Measurements from ENCODE around the gene ATP2C1. TPM values are rescaled to one million over a fixed set of nuclear protein-coding genes. Genes with fewer than 3 reads are reported as not detected.
"Not testable (repeated sequence)": the region's sequence is repeated elsewhere in the genome, so short reads cannot be mapped to it uniquely, and the experiment has no call there.

The ATP2C1 gene
- total and polyA plus RNA-seq, 4 donors: 21.8 to 67.5 (median 43.3) TPM

DNA sequence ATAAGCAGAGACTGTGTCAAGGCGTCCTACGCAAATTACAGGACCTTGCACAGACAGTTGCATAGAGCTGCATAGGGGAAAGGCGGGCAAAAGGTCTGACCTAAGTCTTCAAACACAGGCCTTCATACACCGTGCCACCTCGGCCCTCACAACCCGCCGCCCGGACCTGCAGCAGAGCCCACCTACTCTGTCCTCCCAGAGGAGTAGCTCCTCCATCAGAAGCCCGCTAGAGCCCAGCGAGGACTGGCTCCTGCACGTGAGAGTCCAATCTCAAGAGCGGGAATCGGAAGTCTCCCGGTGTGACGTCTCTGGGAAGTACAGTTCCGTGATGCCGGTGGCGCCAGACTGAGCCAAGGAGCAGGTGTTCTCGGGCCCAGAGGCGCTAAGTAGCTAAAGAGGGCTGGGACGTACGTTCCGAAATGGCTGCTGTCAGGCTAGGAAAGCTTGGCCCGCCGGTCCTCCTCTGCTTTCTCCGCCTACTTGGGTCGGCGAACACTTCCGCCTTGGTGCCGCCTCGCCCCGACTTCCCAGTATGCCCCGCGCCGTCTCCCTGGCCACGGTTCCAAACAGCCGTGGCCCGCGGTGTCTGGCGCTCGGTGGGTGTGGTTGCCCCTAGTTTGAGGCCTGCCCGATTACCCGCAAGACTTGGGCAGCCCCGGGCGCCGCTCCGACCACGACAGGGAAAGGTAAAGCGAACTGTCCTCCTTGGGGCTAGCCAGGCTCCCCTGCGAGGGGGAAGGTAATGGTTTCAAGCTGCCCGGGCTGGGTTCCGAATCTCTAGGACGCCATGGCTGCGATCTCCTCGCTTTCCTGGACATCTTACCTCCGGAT is 132.7 kb downstream of the ATP2C1 start, which contains the start of the genes ASTE1 and NEK11:
TSS of gene ASTE1 (minus strand) at position 505 of the 831 bp plus-strand sequence. CDS start 1,519 bp downstream, outside the sequence.
TSS of gene NEK11 (plus strand) at position 557 of the 831 bp plus-strand sequence. CDS start 2,832 bp downstream, outside the sequence.
- peak within 1 kb of the TSS; percentile 69 to 83 for H3K4me3 ChIP-seq (ENCODE audit: low read length in 2 of 2)
- ATAC-seq (ENCODE audit: low FRiP score) (peak; percentile 98), DNase-seq (peak; percentile 95 to 97)
- 0 to 1% methylated on average over 56 of the region's 56 CpGs for WGBS, 2 donors
- H3K27ac ChIP-seq (ENCODE audit: low read depth in 1 of 2, low read length in 2 of 2): peak within 1 kb of the TSS in 1 of 2 donors; percentile 56
- no peaks in the 10 kb centered on the region for H3K27me3 ChIP-seq (ENCODE audit: control insufficient read depth in 1 of 2, insufficient read depth in 2 of 2, low read length in 1 of 2)
- peaks cover 4 to 6% of the 10 kb centered on the region in 2 donors for H3K4me1 ChIP-seq (ENCODE audit: control insufficient read depth in 1 of 2, insufficient read depth in 2 of 2, low read length in 2 of 2)
- no peaks in the 10 kb centered on the region for H3K9me3 ChIP-seq (ENCODE audit: control insufficient read depth, low read length)
- peaks cover 0 to 2% of the 10 kb centered on the region in 2 donors for H3K36me3 ChIP-seq (ENCODE audit: control insufficient read depth in 1 of 2, insufficient read depth in 2 of 2, low read length in 1 of 2)
- intact Hi-C loops (cut with DNase I): loop anchor here in 1 of 2 donors (10.0 kb wide), 1 partner anchor 132 kb away; the partner anchor contains the start of gene ATP2C1

DNA sequence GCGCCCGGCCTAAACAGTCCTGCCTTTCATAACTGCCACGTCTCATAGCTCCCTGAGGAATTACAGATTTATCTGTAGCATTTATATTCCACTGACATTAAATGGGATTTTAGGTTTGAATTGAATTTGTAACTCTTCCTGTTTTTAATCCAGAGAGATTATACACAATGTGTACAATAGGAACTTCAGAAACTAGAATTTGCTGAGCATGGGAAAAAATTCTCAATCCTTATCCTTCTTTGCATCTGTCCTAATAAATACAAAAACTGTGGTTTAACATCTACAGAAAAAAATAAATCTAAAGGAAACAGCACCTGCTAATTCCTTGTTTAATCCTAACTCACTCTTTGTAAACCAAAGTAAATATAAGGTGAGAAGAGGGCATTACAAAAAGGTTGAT is 135.0 kb downstream of the ATP2C1 start:
- WGBS, 2 donors: 91% methylated on average over 3 of the region's 3 CpGs
- intact Hi-C loops (cut with DNase I): loop anchor here in 1 of 2 donors (10.0 kb wide), 1 partner anchor 134 kb away; the partner anchor contains the start of gene ATP2C1
- ATAC-seq (ENCODE audit: low FRiP score): no peak

DNA sequence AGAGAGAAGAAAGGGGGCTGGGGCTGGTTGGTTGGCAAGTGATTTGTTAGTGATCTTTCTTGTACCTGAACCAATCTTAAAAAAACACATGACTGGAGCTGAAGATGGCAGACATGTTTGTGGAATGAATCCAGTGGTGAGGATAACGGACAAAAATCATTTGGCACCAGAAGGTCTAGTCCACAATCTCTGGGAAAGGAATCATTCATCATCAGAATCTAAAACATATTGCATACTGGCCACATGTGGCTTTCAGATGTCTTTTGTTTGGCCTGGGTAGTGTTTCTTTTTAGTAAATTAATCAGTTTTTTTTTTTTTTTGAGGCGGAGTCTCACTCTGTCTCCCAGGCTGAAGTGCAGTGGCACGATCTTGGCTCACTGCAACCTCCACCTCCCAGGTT is 137.8 kb downstream of the ATP2C1 start:
- no peak for ATAC-seq (ENCODE audit: low FRiP score)
- no peak for DNase-seq
- no peak overlapping the region for H3K4me3 ChIP-seq (ENCODE audit: low read length in 2 of 2)
- peaks cover 0 to 2% of the 10 kb centered on the region in 2 donors for H3K4me1 ChIP-seq (ENCODE audit: control insufficient read depth in 1 of 2, insufficient read depth in 2 of 2, low read length in 2 of 2)
- H3K27me3 ChIP-seq (ENCODE audit: control insufficient read depth in 1 of 2, insufficient read depth in 2 of 2, low read length in 1 of 2): no peaks in the 10 kb centered on the region
- no peaks in the 10 kb centered on the region for H3K36me3 ChIP-seq (ENCODE audit: control insufficient read depth in 1 of 2, insufficient read depth in 2 of 2, low read length in 1 of 2)
- H3K27ac ChIP-seq (ENCODE audit: low read depth in 1 of 2, low read length in 2 of 2): no peak overlapping the region
- H3K9me3 ChIP-seq (ENCODE audit: control insufficient read depth, low read length): no peaks in the 10 kb centered on the region
- intact Hi-C loops (cut with DNase I): loop anchor here in 1 of 2 donors (10.0 kb wide), 1 partner anchor 473 kb away; the partner anchor contains the start of gene MRPL3
- 60 to 76% methylated on average over 3 of the region's 3 CpGs for WGBS, 2 donors

More for the DNA sequence above, 135.0 kb downstream of the ATP2C1 start:
- Histone ChIP-seq H3K36me3 (ENCODE audit: control insufficient read depth in 1 of 2, insufficient read depth in 2 of 2, low read length in 1 of 2) (peaks cover 0 to 2% of the 10 kb centered on the region in 2 donors), H3K4me3 (ENCODE audit: low read length in 2 of 2) (no peak overlapping the region), H3K27ac (ENCODE audit: low read depth in 1 of 2, low read length in 2 of 2) (no peak overlapping the region), H3K9me3 (ENCODE audit: control insufficient read depth, low read length) (no peaks in the 10 kb centered on the region), H3K27me3 (ENCODE audit: control insufficient read depth in 1 of 2, insufficient read depth in 2 of 2, low read length in 1 of 2) (no peaks in the 10 kb centered on the region), H3K4me1 (ENCODE audit: control insufficient read depth in 1 of 2, insufficient read depth in 2 of 2, low read length in 2 of 2) (peaks cover 0 to 6% of the 10 kb centered on the region in 2 donors)
- DNase-seq: no peak

DNA sequence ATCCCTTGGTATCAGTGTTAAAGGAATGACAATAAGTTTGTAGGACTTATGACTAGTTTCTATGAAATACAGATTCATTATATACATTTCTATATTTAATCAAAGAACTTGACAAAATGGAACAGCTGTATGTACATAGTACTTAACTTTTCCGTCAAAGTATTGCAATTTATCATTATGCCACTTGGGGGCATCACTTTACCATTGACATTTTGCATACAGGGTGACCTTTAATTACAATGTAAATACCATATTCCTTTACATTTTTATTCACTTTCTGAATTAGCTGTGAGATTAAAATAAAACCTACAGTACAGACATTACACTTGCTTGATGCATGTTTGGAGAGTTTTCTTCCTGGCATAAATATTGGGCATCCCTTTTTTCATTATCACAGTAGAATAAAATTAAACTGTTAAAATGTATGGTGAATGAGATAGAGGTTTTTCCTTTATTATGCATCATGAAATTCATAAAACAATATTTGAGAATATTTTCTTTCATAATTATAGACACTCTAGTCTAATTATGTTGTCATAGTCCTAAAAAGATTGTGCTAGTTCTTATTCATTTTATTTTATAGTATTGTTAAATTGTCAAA is 139.7 kb downstream of the ATP2C1 start:
- no peaks in the 10 kb centered on the region for H3K4me1 ChIP-seq (ENCODE audit: control insufficient read depth in 1 of 2, insufficient read depth in 2 of 2, low read length in 2 of 2)
- ATAC-seq (ENCODE audit: low FRiP score) (no peak), DNase-seq (no peak)
- WGBS, 2 donors: 40 to 44% methylated on average over 1 of the region's 1 CpG
- H3K27me3 ChIP-seq (ENCODE audit: control insufficient read depth in 1 of 2, insufficient read depth in 2 of 2, low read length in 1 of 2): no peaks in the 10 kb centered on the region
- no peaks in the 10 kb centered on the region for H3K36me3 ChIP-seq (ENCODE audit: control insufficient read depth in 1 of 2, insufficient read depth in 2 of 2, low read length in 1 of 2)
- no peak overlapping the region for H3K27ac ChIP-seq (ENCODE audit: low read depth in 1 of 2, low read length in 2 of 2)
- H3K9me3 ChIP-seq (ENCODE audit: control insufficient read depth, low read length): no peaks in the 10 kb centered on the region
- H3K4me3 ChIP-seq (ENCODE audit: low read length in 2 of 2): no peak overlapping the region
- intact Hi-C loops (cut with DNase I): loop anchor here in 1 of 2 donors (10.0 kb wide), 1 partner anchor 471 kb away; the partner anchor contains the start of gene MRPL3

DNA sequence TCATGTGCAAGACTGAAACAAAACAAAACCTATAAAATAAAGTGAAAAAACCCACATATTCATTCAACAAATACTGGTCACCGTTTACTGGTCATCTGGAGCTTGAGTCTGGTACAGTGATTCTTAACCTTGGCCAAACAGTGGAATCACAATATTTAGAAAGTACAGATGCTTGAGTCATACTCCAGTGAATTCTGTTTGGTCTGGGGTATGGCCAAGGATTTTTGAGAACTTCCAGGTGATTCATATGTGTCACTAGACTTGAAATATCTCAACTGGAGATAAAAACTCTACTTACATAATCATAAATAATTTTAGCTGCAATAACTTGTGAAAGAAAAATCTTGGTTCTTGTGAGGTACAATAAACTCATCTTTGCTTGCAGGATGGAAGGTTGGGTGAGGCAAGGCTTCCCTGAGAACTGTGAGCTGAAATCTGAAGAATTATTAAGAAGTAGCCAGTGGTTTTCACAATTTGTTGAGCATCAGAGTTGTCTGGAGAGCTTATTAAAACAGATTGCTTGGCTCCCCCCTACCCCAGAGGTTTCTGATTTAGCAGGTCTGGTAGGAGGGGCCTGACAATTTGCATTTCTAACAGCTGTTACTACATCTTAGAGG is 142.4 kb downstream of the ATP2C1 start:
- 3 to 10% methylated on average over 1 of the region's 1 CpG for WGBS, 2 donors
- Histone ChIP-seq H3K36me3 (ENCODE audit: control insufficient read depth in 1 of 2, insufficient read depth in 2 of 2, low read length in 1 of 2) (no peaks in the 10 kb centered on the region), H3K27ac (ENCODE audit: low read depth in 1 of 2, low read length in 2 of 2) (no peak overlapping the region), H3K4me3 (ENCODE audit: low read length in 2 of 2) (no peak overlapping the region), H3K9me3 (ENCODE audit: control insufficient read depth, low read length) (no peaks in the 10 kb centered on the region), H3K4me1 (ENCODE audit: control insufficient read depth in 1 of 2, insufficient read depth in 2 of 2, low read length in 2 of 2) (no peaks in the 10 kb centered on the region), H3K27me3 (ENCODE audit: control insufficient read depth in 1 of 2, insufficient read depth in 2 of 2, low read length in 1 of 2) (no peaks in the 10 kb centered on the region)
- no peak for DNase-seq
- ATAC-seq (ENCODE audit: low FRiP score): no peak
- intact Hi-C loops (cut with DNase I): loop anchor here in 1 of 2 donors (10.0 kb wide), 1 partner anchor 468 kb away; the partner anchor contains the start of gene MRPL3

DNA sequence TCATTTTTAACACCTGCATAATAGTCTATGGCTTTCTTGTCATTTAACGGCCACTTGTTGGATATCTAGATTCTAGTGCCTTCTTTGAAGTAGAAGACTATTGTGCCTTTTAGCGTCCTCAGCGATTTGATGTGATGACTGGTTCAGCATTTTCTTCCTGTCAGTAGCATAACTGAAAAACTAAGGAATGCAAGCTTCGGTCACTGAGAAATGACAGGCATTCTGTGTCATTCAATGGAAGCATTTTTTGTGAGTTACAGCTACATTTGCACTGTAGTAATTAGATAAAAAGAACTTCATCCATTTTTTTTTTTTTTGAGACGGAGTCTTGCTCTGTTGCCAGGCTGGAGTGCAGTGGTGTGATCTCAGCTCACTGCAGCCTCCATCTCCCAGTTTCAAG is 143.1 kb downstream of the ATP2C1 start:
- Histone ChIP-seq H3K9me3 (ENCODE audit: control insufficient read depth, low read length) (no peaks in the 10 kb centered on the region), H3K36me3 (ENCODE audit: control insufficient read depth in 1 of 2, insufficient read depth in 2 of 2, low read length in 1 of 2) (no peaks in the 10 kb centered on the region), H3K27ac (ENCODE audit: low read depth in 1 of 2, low read length in 2 of 2) (no peak overlapping the region), H3K4me3 (ENCODE audit: low read length in 2 of 2) (no peak overlapping the region), H3K27me3 (ENCODE audit: control insufficient read depth in 1 of 2, insufficient read depth in 2 of 2, low read length in 1 of 2) (no peaks in the 10 kb centered on the region), H3K4me1 (ENCODE audit: control insufficient read depth in 1 of 2, insufficient read depth in 2 of 2, low read length in 2 of 2) (no peaks in the 10 kb centered on the region)
- WGBS, 2 donors: 69 to 73% methylated on average over 5 of the region's 5 CpGs
- intact Hi-C loops (cut with DNase I): loop anchor here in 1 of 2 donors (10.0 kb wide), 1 partner anchor 468 kb away; the partner anchor contains the start of gene MRPL3
- ATAC-seq (ENCODE audit: low FRiP score): no peak
- DNase-seq: no peak

DNA sequence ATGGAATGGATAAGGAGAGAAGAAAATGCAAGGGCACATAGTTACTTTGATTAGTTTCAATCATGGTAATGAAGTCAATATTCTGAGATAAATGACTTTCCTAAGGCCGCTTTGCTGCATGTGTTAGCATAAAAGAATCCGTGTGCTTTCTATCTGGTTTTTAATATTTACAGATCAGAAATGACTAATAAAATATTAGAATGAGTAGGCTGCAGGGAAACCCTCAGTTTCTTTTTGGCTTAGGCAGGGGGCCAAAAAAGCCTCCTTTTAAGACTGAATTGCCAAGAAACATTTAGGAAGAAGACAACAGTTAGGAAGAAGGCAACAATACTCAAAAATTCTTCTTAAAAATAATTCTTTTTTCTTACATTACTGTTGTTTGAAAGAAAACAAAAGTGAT is 144.4 kb downstream of the ATP2C1 start:
- intact Hi-C loops (cut with DNase I): loop anchor here in 1 of 2 donors (10.0 kb wide), 1 partner anchor 466 kb away; the partner anchor contains the start of gene MRPL3
- WGBS, 2 donors: 67 to 82% methylated on average over 2 of the region's 2 CpGs
- no peak for ATAC-seq (ENCODE audit: low FRiP score)

DNA sequence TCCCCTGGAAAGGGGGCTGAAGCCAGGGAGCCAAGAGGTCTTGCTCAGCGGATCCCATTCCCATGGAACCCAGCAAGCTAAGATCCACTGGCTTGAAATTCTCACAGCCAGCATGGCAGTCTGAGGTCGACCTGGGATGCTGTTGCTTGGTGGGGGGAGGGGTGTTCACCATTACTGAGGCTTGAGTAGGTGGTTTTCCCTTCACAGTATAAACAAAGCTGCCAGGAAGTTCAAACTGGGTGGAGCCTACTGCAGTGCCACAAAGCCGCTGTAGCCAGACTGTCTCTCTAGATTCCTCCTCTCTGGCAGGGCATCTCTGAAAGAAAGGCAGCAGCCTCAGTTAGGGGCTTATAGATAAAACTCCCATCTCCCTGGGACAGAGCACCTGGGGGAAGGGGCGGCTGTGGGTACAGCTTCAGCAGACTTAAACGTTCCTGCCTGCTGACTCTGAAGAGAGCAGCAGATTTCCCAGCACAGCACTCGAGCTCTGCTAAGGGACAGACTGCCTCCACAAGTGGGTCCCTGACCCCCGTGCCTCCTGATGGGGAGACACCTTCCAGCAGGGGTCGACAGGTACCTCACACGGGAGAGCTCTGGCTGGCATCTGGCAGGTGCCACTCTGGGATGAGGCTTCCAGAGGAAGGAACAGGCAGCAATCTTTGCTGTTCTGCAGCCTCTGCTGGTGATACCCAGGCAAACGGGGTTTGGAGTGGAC is 148.5 kb downstream of the ATP2C1 start:
- WGBS, 2 donors: 82 to 83% methylated on average over 10 of the region's 10 CpGs
- intact Hi-C loops (cut with DNase I): not testable (repeated sequence)

More for the DNA sequence above, 144.4 kb downstream of the ATP2C1 start:
- DNase-seq: no peak
- H3K27ac ChIP-seq (ENCODE audit: low read depth in 1 of 2, low read length in 2 of 2): no peak overlapping the region
- H3K4me3 ChIP-seq (ENCODE audit: low read length in 2 of 2): no peak overlapping the region
- no peaks in the 10 kb centered on the region for H3K4me1 ChIP-seq (ENCODE audit: control insufficient read depth in 1 of 2, insufficient read depth in 2 of 2, low read length in 2 of 2)
- no peaks in the 10 kb centered on the region for H3K9me3 ChIP-seq (ENCODE audit: control insufficient read depth, low read length)
- no peaks in the 10 kb centered on the region for H3K27me3 ChIP-seq (ENCODE audit: control insufficient read depth in 1 of 2, insufficient read depth in 2 of 2, low read length in 1 of 2)
- no peaks in the 10 kb centered on the region for H3K36me3 ChIP-seq (ENCODE audit: control insufficient read depth in 1 of 2, insufficient read depth in 2 of 2, low read length in 1 of 2)

More for the DNA sequence above, 148.5 kb downstream of the ATP2C1 start:
- H3K9me3 ChIP-seq (ENCODE audit: control insufficient read depth, low read length); H3K27me3 ChIP-seq (ENCODE audit: control insufficient read depth in 1 of 2, insufficient read depth in 2 of 2, low read length in 1 of 2); DNase-seq; ATAC-seq (ENCODE audit: low FRiP score); H3K36me3 ChIP-seq (ENCODE audit: control insufficient read depth in 1 of 2, insufficient read depth in 2 of 2, low read length in 1 of 2); H3K4me1 ChIP-seq (ENCODE audit: control insufficient read depth in 1 of 2, insufficient read depth in 2 of 2, low read length in 2 of 2); H3K27ac ChIP-seq (ENCODE audit: low read depth in 1 of 2, low read length in 2 of 2); H3K4me3 ChIP-seq (ENCODE audit: low read length in 2 of 2): not testable (repeated sequence)
